Stimulated activated CD4-positive, alpha-beta T cell treated with anti-CD3 and anti-CD28 coated beads, Interleukin-4, amount 100 ng/mL, for 1 hour (primary cell): ENCODE data around the gene HECW1.

ENCODE experiments used
- DNase-seq: peaks from one replicate; pipeline ENCODE4 v3.0.0-alpha.2; 2020

Gene HECW1

DNA sequence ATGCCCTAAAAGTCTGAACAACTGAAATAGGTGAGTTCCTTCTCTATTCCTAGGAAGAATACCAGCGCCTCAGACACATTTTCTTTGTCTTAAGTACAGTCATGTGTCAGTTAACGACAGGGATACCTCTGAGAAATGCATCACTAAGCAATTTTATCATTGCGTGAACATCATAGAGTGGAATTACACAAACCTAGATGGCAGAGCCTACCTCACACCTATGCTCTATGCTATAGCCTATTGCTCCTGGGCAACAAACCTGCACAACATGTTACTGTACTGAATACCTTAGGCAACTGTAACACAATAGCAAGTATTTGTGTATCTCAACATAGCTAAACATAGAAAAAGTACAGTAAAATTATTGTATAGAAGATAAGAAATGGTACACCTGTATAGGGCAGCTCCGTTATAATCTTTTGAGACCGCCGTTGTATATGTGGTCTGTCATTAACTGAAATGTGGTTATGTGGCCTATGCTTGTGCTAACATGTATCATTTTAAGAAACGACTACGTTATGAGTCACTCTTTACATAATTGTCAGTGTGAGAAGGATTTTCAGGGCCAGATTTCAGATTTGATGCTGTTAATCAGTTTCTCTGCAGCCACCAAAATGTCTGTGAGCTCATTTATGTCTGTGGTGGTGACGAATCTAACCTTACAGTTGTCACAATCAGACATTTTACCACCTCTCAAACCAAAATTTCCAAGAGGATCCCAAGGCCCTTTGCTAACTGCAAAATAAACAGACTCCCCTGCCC lies 404.3 kb downstream of the HECW1 start:
- no peak for DNase-seq

DNA sequence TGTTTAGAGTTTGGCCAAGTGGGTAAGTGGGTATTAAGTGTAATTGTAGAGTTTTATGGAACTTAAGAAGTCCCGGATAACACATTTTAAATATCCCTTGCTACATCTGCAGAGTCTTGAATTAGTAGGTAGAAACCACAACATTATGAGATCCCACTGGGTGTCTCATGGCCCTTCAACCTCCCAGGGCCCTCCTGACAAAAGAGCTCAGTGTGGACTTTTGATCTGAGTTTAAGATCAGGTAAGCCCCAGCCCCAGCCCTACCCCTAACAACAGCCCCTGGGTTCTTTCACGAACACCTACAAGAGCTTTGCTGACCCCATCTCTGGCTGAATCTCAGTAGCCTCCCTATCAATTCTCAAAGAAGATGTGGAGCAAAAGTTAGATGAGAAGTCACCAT lies 405.0 kb downstream of the HECW1 start:
- DNase-seq = no peak

DNA sequence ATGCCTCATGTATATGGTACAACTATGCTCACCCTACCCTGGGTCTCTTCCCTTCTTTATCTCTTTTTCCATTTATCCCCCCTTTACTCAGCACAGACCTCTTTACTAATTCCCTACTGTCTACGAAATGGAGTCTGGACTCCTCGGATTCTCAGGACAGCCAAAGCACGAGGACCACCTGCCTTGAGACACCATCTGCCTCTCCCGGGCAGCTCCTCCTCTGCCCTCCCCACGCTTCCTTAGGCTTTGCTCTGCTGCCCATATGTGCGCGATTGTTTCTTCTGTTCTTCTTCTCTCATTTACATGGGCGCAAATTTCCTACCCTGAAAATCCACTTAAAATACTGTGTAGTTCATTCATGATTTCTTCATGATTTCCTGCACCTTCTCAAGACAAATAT lies 407.8 kb downstream of the HECW1 start:
- no peak for DNase-seq

DNA sequence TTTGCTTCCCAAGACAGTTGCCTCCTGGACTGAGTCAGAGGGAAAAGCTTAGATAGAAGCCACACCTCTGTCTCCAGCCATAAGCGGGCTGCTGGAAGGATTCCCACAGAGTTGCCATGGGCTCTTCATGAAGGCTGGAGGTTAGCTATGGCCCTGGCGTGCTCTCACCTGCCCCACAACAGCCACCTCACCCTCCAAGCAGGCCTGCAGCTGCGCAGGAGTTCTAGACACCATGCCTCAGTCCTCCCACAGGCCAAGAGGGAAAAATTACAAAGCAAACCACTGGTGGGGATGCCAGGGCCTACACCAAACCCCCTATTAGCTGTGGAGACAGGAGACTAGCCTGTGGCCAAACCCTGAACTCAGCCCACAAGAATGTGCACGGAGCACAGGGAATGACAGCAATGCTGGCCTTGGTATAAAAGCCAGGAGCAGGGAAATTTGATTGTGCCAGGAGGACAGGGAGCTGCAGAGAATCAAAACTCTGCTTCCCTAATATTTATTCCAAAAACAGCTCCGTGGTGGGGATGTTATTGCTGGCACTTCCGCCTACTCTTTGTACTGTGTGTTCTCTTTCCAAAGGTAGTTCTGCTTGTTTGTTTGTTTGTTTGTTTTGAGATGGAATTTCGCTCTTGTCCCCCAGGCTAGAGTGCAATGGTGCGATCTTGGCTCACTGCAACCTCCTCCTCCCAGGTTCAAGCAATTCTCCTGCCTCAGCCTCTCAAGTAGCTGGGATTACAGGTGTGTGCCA lies 410.1 kb downstream of the HECW1 start:
- DNase-seq = no peak

DNA sequence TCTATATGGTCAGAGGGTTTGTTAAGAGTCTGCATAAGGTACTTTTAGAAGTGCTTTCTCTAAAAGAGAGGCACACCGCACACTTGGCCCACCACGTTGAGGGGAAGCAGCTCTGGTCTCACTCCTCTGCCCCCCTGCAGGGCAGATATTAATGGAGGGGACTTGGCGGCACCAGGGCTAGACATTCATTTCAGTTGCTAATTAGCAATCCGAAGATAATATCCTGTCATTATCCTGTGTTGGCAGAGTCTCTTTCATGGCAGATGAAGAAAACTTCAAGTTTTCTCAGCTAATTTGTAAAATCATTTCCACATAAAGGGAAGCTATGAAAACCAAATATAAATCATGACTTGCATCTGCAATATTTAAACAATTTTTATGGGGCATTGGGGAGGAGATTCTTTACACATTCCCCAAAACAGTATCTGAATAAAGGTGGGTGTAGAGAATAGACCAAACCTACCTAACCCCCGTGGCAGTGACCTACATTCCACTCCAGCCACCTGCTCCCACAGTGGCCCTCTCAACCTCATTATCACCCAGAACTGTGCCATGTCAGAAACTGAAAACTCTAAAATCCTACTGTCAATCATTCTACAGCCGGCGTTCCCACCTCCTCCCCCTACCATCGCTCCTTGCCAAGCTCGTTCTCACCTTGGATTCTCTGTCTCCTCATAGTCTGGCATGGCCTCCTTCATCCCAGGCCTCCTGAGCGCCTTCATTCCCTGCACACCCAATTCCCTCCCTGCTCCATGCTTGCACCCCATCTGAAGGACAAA lies 416.3 kb downstream of the HECW1 start:
- no peak for DNase-seq

DNA sequence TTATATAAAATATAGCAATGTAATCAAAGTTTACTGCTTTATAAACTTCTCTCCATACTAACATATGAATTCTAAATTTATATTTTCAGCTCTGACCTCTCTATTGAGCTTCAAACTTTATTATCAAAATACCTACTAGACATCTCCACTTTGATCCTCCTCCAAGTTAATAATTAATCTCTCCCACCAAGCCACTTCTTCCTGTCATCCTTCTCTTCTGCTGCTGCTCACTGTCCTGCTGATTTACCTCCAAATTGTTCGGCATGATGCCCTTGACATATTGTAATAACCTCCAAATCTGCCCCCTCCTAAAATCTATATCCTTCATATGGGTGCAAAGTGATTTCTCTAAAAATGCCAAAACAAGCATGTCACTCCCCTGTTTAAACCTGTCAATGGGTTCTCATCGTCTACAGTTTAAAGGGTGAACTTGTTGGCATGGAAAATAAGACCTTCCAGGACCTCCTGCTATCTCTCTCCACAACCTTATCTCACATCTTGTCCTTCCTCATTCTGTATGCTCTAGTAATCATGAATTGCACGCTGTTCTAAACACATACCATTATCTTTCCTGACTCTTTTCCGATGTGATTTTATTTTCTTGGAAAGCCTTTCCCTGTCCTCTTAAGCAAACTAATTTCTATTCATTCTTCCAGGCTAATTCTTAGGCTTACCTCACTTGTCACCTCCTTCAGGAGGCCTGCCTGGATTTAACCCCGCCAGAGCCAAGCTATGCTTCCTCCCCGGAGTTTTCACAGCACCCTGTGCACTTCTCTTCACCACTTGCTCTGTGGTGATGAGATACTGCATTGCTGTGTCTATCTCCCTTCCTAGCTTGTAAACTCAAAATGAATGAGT lies 418.3 kb downstream of the HECW1 start:
- DNase-seq = no peak

DNA sequence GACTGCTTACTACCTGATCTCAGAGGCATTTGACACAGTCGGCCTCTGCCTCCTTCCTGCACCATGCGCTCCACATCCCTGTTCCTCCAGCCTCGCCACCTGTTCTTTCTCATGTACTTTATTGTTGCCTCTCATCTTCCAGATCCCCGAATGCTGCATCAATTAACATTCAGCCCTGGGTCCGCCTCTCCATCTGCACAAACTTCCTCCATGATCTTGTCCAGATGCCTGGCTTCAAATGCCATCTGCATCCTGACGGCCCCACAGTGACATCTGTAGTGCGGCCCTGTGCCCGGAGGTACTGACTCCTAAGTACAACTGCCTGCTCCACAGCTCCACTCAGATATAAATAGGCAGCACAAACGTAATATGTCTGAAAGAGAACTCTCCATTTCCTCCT lies 419.3 kb downstream of the HECW1 start:
- no peak for DNase-seq

DNA sequence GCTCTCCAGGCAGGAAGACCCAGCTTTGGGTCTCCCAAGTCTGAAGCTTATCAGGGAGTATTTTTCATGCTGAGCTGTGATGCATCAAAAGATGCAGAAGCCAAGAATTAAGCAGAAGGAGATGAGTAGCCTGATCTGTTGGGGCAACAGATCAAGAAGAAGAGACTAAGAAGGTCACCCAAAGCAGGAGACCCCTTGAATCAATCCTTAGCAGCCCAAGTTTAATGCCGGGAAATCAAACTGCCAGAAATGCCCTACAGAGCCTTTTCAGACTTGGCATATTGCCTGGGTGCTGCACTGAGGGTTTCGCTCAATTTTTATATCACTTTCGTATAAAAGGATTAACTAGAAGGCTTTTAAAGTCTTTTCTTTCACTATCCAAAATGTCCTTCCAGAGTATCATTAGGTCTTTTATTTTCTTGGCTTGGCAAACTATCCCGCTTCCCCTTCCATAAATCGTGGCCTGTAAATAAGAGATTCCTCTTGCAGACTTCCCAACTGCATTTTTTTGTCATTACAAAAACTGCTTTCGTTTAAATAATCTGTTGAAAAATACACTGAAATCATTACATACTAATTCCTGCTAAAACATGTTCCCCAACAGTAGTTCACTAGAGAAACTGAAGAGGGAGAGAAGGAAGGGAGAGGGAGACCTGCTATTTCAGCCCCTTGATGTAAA lies 421.5 kb downstream of the HECW1 start:
- no peak for DNase-seq

DNA sequence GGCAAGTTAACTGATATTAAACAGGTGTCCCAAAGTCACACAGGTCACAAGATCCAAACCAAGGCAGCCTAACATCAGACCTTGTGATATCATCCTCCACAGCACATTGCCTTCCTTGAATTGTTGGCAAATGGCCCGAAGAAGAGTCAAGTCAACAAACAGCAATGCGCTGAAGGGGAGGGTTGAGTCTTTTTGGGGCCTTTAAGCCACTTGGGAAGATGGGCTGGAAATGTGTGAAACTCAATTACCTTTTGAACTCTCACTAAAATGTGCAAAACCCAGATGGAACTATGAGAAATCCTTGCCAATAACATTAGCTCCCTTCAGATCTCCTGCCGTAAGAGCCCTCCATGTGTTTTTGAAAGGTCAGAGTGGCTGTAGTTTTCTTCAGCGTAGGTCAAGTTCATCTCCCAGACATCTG lies 422.6 kb downstream of the HECW1 start:
- DNase-seq = no peak

DNA sequence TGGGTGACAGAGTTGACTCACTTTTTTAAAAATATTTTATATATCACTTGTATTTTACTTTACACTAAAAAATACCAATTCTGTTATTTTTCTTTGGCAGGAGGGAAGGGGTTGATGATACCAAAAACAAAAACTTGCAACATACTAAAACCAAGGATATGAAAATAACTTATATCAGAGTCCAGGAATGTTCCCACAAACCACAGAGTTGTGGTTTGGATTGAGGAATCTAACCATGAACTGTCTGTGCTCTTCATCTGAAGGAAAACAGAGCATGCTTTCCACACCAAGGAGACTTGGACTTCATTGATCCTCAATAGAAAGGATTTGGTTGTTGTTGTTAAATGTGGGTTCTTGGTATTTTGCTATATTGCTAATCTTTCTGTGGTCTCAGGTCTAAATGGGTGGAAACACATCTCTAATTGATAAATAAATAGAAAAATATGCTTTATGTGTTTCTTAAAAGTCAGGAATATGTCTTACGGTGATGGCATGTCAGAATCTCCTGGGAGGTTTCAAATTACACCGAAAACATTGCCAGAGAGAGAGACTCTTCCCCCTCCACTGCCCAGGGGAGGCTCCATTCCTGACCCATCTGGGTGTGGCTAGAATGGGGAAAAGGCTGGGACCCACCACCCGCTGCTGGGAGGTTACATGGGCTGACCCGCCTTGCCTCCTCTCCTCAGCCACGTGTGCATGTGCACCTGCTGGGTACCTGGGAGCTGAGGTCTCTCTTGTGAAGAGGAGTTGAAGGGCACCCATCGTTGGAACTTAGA lies 423.6 kb downstream of the HECW1 start:
- DNase-seq = no peak

DNA sequence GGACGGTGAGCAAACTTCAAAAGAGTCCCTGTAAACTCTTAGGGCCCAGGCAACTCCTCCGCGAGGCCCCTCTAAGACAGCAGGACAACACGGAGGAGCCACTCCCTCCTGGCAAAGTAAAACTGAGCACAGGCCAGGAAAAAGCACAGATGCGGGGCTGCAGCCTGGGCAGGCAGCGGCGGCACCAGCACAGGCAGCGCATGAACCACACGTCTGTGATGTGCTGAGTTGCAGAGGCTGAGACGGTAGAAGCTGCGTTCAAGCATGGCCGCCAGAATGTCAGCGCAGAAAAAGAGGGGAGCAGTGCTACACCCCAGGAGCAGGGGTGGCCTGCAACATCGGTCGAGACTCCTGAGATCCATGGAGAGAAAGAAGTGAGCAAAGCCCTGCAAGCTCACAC lies 424.3 kb downstream of the HECW1 start:
- no peak for DNase-seq

DNA sequence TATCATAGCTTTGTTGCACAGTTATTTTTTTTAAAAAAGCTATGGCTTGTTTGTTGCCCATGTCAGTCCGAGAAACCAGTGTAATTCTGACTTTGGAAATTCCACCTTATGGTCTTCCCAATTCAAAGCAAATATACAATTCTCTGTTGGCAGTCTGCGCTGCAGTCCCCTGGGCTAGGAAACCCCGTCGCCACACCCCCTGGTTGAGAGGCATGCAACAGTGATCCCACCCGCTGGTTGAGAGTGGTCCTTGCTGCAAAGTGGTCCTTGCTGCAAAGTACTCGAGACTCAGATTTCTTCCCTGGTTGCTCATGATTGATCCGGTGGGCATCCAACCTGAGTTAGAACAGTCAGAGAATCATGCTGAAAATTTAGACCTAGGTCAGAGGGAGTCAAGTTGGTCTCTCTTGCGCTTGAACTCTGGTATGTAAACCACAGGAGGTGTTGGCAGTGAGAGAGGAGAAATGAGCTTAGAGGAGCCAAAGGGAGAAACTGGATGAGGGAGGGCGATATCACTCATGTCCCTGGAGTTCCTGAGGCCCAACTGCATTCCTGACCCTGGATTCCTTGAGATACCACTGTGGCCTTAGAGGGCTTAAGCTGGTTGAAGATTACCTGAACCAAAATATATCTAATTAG lies 425.4 kb downstream of the HECW1 start:
- no peak for DNase-seq

DNA sequence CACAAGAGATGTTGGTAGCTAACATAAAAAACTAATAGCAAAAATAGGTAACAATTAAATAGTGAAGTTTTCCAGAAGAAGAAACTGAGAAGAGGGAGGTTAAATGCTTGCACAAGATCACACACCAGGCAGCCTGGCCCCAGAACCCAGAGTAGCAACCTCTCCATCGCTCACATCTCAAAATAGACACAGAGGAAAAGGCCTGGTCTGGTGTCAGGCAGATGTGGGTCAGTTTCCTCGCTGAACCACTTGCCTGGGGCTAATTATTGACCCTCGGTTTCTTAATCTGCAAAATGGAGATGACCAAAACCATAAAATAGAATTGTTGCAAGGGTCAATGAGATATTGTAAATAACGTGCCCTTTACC lies 425.9 kb downstream of the HECW1 start:
- no peak for DNase-seq

DNA sequence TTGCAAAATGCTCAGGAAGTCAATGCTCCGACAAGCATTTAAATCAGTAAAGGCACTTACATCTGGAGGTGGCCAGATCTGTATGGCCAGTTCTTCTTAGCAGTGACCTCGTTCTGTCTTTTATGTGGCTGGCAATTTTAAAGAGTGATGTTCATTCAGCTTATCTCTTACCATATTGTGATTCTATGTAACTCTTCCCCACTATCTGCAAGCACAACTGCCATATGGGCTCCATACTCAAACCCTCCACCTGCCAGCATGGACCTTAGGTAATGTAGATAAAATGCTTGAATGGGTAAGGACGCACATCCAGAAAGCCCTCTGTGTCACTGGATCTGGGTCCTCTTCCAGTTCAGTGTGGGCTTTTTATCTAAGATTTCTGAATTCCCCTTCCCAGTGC lies 428.0 kb downstream of the HECW1 start:
- no peak for DNase-seq

DNA sequence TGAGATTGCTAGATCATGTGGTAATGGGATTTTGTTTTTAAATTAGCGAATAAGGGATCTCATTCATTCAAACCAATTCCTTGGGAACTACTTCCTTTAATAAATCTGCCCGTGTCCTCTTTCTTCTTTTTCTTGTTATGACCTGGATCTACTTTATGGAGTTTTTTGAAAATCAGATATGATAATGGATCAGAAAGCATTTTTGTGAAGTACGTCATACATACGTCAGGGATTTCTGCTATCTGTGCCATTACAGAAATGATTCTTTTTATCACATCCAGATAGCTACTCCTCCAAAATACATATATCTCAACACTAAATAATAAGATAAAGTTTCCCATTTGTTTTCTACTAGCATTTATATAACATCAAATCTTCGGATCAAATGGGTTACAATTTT lies 430.3 kb downstream of the HECW1 start:
- no peak for DNase-seq

DNA sequence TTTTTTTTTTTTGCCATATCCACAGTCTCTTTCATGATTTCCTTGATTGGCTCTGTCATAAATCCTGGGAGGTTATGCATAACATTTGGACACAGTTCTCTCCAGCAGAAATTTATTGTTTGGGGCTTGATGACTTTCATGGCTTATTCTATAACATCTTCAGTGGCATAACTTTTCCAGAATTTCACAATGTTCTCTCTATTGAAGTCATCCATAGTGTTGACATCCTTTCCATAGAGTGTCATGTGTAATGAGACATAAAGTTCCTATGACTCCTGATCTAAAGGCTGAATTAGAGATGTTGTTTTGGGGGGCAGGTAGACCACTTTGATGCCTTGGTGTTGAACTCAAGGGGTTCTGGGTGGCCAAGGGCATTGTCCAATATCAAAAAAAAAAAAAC lies 433.8 kb downstream of the HECW1 start:
- no peak for DNase-seq

DNA sequence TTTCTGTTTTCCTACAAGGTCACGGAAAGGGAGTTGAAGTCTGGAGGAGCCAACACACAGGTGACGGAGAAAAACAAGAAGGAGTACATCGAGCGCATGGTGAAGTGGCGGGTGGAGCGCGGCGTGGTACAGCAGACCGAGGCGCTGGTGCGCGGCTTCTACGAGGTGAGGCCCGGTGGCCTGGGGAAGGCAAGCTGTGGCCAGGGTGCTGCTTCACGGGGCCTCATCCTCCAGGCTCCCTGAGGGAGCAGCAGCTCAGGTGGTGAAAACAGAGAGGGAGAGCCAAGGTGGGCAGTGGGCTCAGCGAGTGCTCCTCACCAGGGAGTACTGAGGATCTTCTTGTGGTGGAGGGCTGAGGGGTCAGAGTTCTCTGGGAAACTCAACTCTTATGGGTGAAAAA lies 438.0 kb downstream of the HECW1 start:
- DNase-seq = no peak

DNA sequence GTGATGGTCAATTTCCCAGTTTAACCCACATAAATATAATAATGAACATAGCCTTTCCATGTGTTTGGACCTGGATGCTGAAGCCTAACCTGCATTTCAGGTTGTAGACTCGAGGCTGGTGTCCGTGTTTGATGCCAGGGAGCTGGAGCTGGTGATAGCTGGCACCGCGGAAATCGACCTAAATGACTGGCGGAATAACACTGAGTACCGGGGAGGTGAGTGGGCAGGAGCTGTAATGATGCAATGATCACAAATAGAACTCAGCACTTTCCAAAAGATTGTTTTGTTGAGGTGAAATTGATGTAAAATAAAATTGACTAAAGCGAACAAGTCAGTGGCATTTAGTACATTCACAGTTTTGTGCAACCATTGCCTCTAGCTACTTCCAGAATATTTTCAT lies 439.7 kb downstream of the HECW1 start:
- no peak for DNase-seq

DNA sequence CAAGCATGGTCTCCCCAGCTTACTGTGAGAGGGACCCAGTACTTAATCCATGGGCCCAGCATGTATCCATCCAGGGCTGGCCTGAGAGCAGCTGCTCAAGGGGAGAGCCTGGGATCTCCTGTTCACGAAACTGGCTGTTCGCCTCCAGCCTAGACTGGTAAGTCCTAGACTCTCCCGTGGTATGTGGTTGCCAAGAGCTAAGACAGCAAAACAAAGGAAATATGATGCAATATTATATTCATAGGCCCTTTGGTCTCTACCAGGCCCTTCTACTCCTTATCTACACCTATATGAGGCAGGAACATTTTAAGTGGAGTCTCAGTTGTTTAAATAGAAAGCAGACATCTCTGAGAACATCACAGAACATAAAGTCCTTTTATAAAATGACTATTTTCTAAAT lies 441.6 kb downstream of the HECW1 start:
- no peak for DNase-seq

DNA sequence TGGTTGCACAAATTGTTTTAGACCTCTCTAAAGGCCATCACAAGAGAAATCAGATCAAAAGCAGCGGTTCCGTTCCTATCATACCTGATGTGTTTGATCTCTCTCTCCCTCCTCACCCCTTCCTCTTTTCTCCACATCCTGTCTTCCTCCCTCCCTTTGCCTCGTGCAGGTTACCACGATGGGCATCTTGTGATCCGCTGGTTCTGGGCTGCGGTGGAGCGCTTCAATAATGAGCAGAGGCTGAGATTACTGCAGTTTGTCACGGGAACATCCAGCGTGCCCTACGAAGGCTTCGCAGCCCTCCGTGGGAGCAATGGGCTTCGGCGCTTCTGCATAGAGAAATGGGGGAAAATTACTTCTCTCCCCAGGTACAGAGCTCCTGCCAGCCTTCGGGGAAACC lies 442.0 kb downstream of the HECW1 start:
- DNase-seq = no peak
